Measurements from ENCODE around the gene RAB20. TPM values are rescaled to one million over a fixed set of nuclear protein-coding genes. Genes with fewer than 3 reads are reported as not detected.
A peak's percentile ranks its signal among the peaks of the same experiment; 100 is the strongest.
"Not testable (repeated sequence)": the region's sequence is repeated elsewhere in the genome, so short reads cannot be mapped to it uniquely, and the experiment has no call there.

Gene RAB20
- total and polyA plus RNA-seq, 2 donors (not counting 1 experiment from before 2014, with no cell fraction given) = 2.4 to 4.6 TPM

DNA sequence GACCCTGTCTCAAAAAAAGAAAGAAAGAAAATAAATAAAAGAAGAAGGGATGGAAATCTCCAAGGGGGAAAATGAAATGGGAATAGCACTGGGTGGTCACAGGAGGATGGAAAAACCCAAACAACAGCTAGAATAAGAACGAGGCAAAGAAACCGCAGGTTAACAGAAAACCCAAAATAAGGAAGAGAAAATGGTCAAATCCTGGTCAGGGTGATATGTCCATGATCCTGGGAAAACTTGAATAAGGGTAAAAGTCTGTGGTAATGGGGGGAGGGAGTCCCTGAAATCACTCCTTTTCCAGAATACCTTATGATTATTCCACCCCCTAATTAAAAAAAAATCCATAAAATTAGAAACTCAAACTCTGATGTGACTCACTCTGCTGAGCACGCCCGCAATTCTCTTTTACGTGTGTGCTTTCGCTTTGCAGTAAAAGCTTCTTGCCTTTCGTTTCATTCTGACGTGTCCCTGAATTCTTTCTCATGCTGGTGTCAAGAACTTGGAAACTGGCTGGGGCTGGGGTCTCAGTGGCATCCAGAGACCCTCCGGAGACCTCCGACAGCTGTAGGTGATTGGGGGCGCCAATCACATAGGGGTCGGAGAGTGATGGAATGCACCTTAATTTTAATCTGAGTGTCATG, 49.6 kb upstream of the RAB20 start:
- Histone ChIP-seq H3K4me1 (ENCODE audit: control insufficient read depth in 2 of 2, insufficient read depth in 2 of 2, low read length in 2 of 2) (peaks cover 0 to 18% of the 10 kb centered on the region in 2 donors), H3K27ac (ENCODE audit: low read length in 2 of 2) (no peak overlapping the region), H3K79me2 (ENCODE audit: control insufficient read depth, insufficient read depth, low read length) (peaks cover under 1% of the 10 kb centered on the region), H3K9ac (ENCODE audit: low read length) (peak overlapping the region; percentile 3), H4K20me1 (ENCODE audit: control insufficient read depth, insufficient read depth, low read length, poor library complexity, severe bottlenecking) (no peaks in the 10 kb centered on the region), H2AFZ (ENCODE audit: insufficient read depth, low read depth, low read length, poor library complexity, severe bottlenecking) (no peak overlapping the region), H3K36me3 (replicated peaks in 1 of 2; ENCODE audit: control extremely low read depth in 1 of 2, control insufficient read depth in 1 of 2, extremely low read depth in 1 of 2, insufficient read depth in 2 of 2, low read length in 1 of 2) (no peaks in the 10 kb centered on the region), H3K4me3 (ENCODE audit: control extremely low read depth in 1 of 5, extremely low read depth in 1 of 5, insufficient read depth in 1 of 5, low read depth in 2 of 5, low read length in 4 of 5) (peak overlapping the region in 2 of 5 experiments; percentile 14 to 27), H3K4me2 (replicated peaks; ENCODE audit: low read depth, low read length, poor library complexity, severe bottlenecking) (peak overlapping the region; percentile 39), H3K27me3 (replicated peaks in 1 of 4; ENCODE audit: control extremely low read depth in 1 of 4, control insufficient read depth in 3 of 4, insufficient read depth in 4 of 4, low read length in 3 of 4) (peaks cover 0 to 4% (median 0%) of the 10 kb centered on the region in 4 experiments), H3K9me3 (ENCODE audit: control extremely low read depth in 1 of 3, control insufficient read depth in 2 of 3, insufficient read depth in 1 of 3, low read length in 2 of 3) (no peaks in the 10 kb centered on the region)
- H3K27ac Mint-ChIP-seq = peak overlapping the region; percentile 42
- TF ChIP-seq EZH2 (IDR thresholded peaks at IDR 0.05; ENCODE audit: borderline replicate concordance, insufficient read depth, low read depth, low read length, poor library complexity, severe bottlenecking) = no peak
- TF ChIP-seq, protein P1, sequence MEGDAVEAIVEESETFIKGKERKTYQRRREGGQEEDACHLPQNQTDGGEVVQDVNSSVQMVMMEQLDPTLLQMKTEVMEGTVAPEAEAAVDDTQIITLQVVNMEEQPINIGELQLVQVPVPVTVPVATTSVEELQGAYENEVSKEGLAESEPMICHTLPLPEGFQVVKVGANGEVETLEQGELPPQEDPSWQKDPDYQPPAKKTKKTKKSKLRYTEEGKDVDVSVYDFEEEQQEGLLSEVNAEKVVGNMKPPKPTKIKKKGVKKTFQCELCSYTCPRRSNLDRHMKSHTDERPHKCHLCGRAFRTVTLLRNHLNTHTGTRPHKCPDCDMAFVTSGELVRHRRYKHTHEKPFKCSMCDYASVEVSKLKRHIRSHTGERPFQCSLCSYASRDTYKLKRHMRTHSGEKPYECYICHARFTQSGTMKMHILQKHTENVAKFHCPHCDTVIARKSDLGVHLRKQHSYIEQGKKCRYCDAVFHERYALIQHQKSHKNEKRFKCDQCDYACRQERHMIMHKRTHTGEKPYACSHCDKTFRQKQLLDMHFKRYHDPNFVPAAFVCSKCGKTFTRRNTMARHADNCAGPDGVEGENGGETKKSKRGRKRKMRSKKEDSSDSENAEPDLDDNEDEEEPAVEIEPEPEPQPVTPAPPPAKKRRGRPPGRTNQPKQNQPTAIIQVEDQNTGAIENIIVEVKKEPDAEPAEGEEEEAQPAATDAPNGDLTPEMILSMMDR (IDR thresholded peaks at IDR 0.05) = no peak
- H3K4me1 Mint-ChIP-seq = peaks cover 12% of the 10 kb centered on the region
- intact Hi-C loops (cut with micrococcal nuclease) = loop anchor here (5.0 kb wide), 1 partner anchor 139 kb away; no protein-coding TSS in a partner anchor
- H3K9me3 Mint-ChIP-seq (ENCODE audit: insufficient read depth) = peaks cover 3% of the 10 kb centered on the region
- H3K4me3 Mint-ChIP-seq = peak overlapping the region; percentile 59
- 82% methylated on average over 10 of the region's 12 CpGs for WGBS (ENCODE audit: insufficient coverage)
- ChIA-PET CTCF (interaction anchor here (2.3 kb wide), 1 partner anchor 155 kb away, joined by 8 read pairs; no protein-coding TSS in a partner anchor), POLR2A (no interaction called here)
- no peaks in the 10 kb centered on the region for H3K27me3 Mint-ChIP-seq
- DNase-seq (peak; percentile 24), ATAC-seq (ENCODE audit: low read depth) (no peak)

DNA sequence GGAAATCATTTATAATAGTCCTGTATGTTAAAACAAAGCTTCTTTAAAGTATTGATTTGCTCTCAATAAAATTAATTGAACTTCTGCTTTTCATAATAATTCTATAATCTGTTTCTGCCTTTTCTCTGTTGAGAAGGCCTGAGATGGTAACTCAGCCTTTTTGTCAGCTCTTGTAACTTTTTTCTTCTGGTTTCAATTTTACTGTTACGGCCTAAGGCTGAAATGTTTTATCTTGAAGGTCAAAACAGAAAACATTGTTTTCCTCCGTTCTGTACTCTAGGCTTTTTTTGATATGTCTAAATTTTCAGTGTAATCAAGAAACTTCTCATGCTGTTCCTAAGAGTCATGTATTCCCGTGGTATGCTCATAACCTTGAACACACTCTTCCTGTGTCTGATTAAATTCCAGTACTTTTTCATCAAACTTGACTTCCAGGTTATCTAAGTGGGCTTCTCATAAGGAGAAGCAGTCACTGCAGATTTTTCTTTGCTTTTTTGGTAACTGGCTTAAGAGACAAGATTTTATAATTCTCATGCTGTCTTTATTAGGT, 46.2 kb upstream of the RAB20 start:
- Histone ChIP-seq H3K79me2 (ENCODE audit: control insufficient read depth, insufficient read depth, low read length) (no peaks in the 10 kb centered on the region), H3K4me1 (ENCODE audit: control insufficient read depth in 2 of 2, insufficient read depth in 2 of 2, low read length in 2 of 2) (peaks cover 0 to 11% of the 10 kb centered on the region in 2 donors), H3K27me3 (replicated peaks in 1 of 4; ENCODE audit: control extremely low read depth in 1 of 4, control insufficient read depth in 3 of 4, insufficient read depth in 4 of 4, low read length in 3 of 4) (peaks cover 0 to 4% (median 0%) of the 10 kb centered on the region in 4 experiments), H3K36me3 (replicated peaks in 1 of 2; ENCODE audit: control extremely low read depth in 1 of 2, control insufficient read depth in 1 of 2, extremely low read depth in 1 of 2, insufficient read depth in 2 of 2, low read length in 1 of 2) (no peaks in the 10 kb centered on the region), H3K4me3 (ENCODE audit: control extremely low read depth in 1 of 5, extremely low read depth in 1 of 5, insufficient read depth in 1 of 5, low read depth in 2 of 5, low read length in 4 of 5) (no peak overlapping the region), H3K9ac (ENCODE audit: low read length) (no peak overlapping the region), H4K20me1 (ENCODE audit: control insufficient read depth, insufficient read depth, low read length, poor library complexity, severe bottlenecking) (no peaks in the 10 kb centered on the region), H2AFZ (ENCODE audit: insufficient read depth, low read depth, low read length, poor library complexity, severe bottlenecking) (no peak overlapping the region), H3K4me2 (replicated peaks; ENCODE audit: low read depth, low read length, poor library complexity, severe bottlenecking) (no peak overlapping the region), H3K9me3 (ENCODE audit: control extremely low read depth in 1 of 3, control insufficient read depth in 2 of 3, insufficient read depth in 1 of 3, low read length in 2 of 3) (no peaks in the 10 kb centered on the region), H3K27ac (ENCODE audit: low read length in 2 of 2) (no peak overlapping the region)
- intact Hi-C loops (cut with micrococcal nuclease) = no loop called here
- no peak for DNase-seq
- CTCF ChIA-PET = no interaction called here
- ATAC-seq (ENCODE audit: low read depth) = no peak
- no peak overlapping the region for H3K27ac Mint-ChIP-seq
- no peaks in the 10 kb centered on the region for H3K27me3 Mint-ChIP-seq
- WGBS (ENCODE audit: insufficient coverage) = no CpG with 5 or more reads among the region's 3 CpGs
- no peak for TF ChIP-seq EZH2 (IDR thresholded peaks at IDR 0.05; ENCODE audit: borderline replicate concordance, insufficient read depth, low read depth, low read length, poor library complexity, severe bottlenecking)
- TF ChIP-seq, protein P1 (IDR thresholded peaks at IDR 0.05) = no peak
- no peaks in the 10 kb centered on the region for H3K9me3 Mint-ChIP-seq (ENCODE audit: insufficient read depth)
- H3K4me3 Mint-ChIP-seq = no peak overlapping the region
- POLR2A ChIA-PET = no interaction called here
- H3K4me1 Mint-ChIP-seq = peaks cover 6% of the 10 kb centered on the region

DNA sequence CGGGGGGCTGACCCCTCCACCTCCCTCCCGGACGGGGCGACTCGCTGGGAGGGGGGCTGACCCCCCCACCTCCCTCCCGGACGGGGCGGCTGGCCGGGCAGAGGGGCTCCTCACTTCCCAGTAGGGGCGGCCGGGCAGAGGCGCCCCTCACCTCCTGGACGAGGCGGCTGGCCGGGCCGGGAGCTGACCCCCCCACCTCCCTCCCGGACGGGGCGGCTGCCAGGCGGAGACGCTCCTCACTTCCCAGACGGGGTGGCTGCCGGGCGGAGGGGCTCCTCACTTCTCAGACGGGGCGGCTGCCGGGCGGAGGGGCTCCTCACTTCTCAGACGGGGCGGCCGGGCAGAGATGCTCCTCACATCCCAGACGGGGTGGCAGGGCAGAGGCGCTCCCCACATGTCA, 44.8 kb upstream of the RAB20 start:
- H3K4me2 ChIP-seq (replicated peaks; ENCODE audit: low read depth, low read length, poor library complexity, severe bottlenecking); intact Hi-C loops (cut with micrococcal nuclease); H3K9me3 ChIP-seq (ENCODE audit: control extremely low read depth in 1 of 3, control insufficient read depth in 2 of 3, insufficient read depth in 1 of 3, low read length in 2 of 3); H4K20me1 ChIP-seq (ENCODE audit: control insufficient read depth, insufficient read depth, low read length, poor library complexity, severe bottlenecking); H3K4me1 Mint-ChIP-seq; CTCF ChIA-PET; H3K9me3 Mint-ChIP-seq (ENCODE audit: insufficient read depth); H3K36me3 ChIP-seq (replicated peaks in 1 of 2; ENCODE audit: control extremely low read depth in 1 of 2, control insufficient read depth in 1 of 2, extremely low read depth in 1 of 2, insufficient read depth in 2 of 2, low read length in 1 of 2); H3K27me3 ChIP-seq (replicated peaks in 1 of 4; ENCODE audit: control extremely low read depth in 1 of 4, control insufficient read depth in 3 of 4, insufficient read depth in 4 of 4, low read length in 3 of 4); H3K4me3 ChIP-seq (ENCODE audit: control extremely low read depth in 1 of 5, extremely low read depth in 1 of 5, insufficient read depth in 1 of 5, low read depth in 2 of 5, low read length in 4 of 5); H3K27me3 Mint-ChIP-seq; DNase-seq; H3K79me2 ChIP-seq (ENCODE audit: control insufficient read depth, insufficient read depth, low read length); H3K27ac ChIP-seq (ENCODE audit: low read length in 2 of 2); ATAC-seq (ENCODE audit: low read depth); H3K4me3 Mint-ChIP-seq; H3K27ac Mint-ChIP-seq; H2AFZ ChIP-seq (ENCODE audit: insufficient read depth, low read depth, low read length, poor library complexity, severe bottlenecking); H3K9ac ChIP-seq (ENCODE audit: low read length); POLR2A ChIA-PET: not testable (repeated sequence)
- H3K4me1 ChIP-seq (ENCODE audit: control insufficient read depth in 2 of 2, insufficient read depth in 2 of 2, low read length in 2 of 2) = peaks cover 0 to 11% of the 10 kb centered on the region in 2 donors
- no CpG with 5 or more reads among the region's 33 CpGs for WGBS (ENCODE audit: insufficient coverage)
